ENCODE measurements around the gene LUC7L2. TPM values are rescaled to one million over a fixed set of nuclear protein-coding genes. Genes with fewer than 3 reads are reported as not detected.
"Not testable (repeated sequence)": the region's sequence is repeated elsewhere in the genome, so short reads cannot be mapped to it uniquely, and the experiment has no call there.

Gene LUC7L2
- total RNA-seq, 2 donors from 2014 or later = 61.3 to 107 TPM

GRCh38 chr7:139329119-139329518 lies 30.6 kb upstream of the LUC7L2 start:
- Histone ChIP-seq H3K4me1 (no peaks in the 10 kb centered on the region), H3K9me3 (no peaks in the 10 kb centered on the region), H3K9ac (ENCODE audit: low read depth in 2 of 2, low read length in 2 of 2) (no peak overlapping the region), H3K36me3 (no peaks in the 10 kb centered on the region), H3K27ac (no peak overlapping the region), H3K27me3 (no peaks in the 10 kb centered on the region), H3K4me3 (no peak overlapping the region)
- no peak for DNase-seq
- no peak for TF ChIP-seq CTCF (IDR thresholded peaks at IDR 0.05)
- intact Hi-C loops (cut with DNase I) = no loop called here

GRCh38 chr7:139330333-139331030 lies 29.2 kb upstream of the LUC7L2 start:
- Histone ChIP-seq H3K4me3 (no peak overlapping the region), H3K9me3 (no peaks in the 10 kb centered on the region), H3K4me1 (no peaks in the 10 kb centered on the region), H3K27me3 (no peaks in the 10 kb centered on the region), H3K9ac (ENCODE audit: low read depth in 2 of 2, low read length in 2 of 2) (no peak overlapping the region), H3K27ac (no peak overlapping the region), H3K36me3 (no peaks in the 10 kb centered on the region)
- intact Hi-C loops (cut with DNase I) = no loop called here
- no peak for DNase-seq
- no peak for TF ChIP-seq CTCF (IDR thresholded peaks at IDR 0.05)

GRCh38 chr7:139332697-139333359 lies 26.9 kb upstream of the LUC7L2 start:
- Histone ChIP-seq H3K9ac (ENCODE audit: low read depth in 2 of 2, low read length in 2 of 2) (no peak overlapping the region), H3K27ac (no peak overlapping the region), H3K4me1 (no peaks in the 10 kb centered on the region), H3K4me3 (no peak overlapping the region), H3K9me3 (no peaks in the 10 kb centered on the region), H3K27me3 (no peaks in the 10 kb centered on the region), H3K36me3 (no peaks in the 10 kb centered on the region)
- intact Hi-C loops (cut with DNase I) = no loop called here
- TF ChIP-seq CTCF (IDR thresholded peaks at IDR 0.05) = no peak
- no peak for DNase-seq

GRCh38 chr7:139333443-139333842 lies 26.3 kb upstream of the LUC7L2 start:
- H3K4me3 ChIP-seq; H3K4me1 ChIP-seq; H3K36me3 ChIP-seq; H3K27ac ChIP-seq; H3K9ac ChIP-seq (ENCODE audit: low read depth in 2 of 2, low read length in 2 of 2); intact Hi-C loops (cut with DNase I); H3K27me3 ChIP-seq; H3K9me3 ChIP-seq; DNase-seq: not testable (repeated sequence)

- TF ChIP-seq CTCF (IDR thresholded peaks at IDR 0.05) = no peak
- H3K27ac ChIP-seq = no peak overlapping the region
- H3K4me1 ChIP-seq = no peaks in the 10 kb centered on the region
- intact Hi-C loops (cut with DNase I) = no loop called here
- no peaks in the 10 kb centered on the region for H3K36me3 ChIP-seq
- H3K27me3 ChIP-seq = no peaks in the 10 kb centered on the region
- DNase-seq = no peak
- H3K9me3 ChIP-seq = no peaks in the 10 kb centered on the region
- no peak overlapping the region for H3K9ac ChIP-seq (ENCODE audit: low read depth in 2 of 2, low read length in 2 of 2)
- no peak overlapping the region for H3K4me3 ChIP-seq
Measured at GRCh38 chr7:139334399-139335150, 25.1 kb upstream of the LUC7L2 start.

All from colonic mucosa (tissue), 4 donors.